Right ventricle myocardium inferior (tissue), 1 donor: Measurements from ENCODE around the gene CNOT8. TPM values are rescaled to one million over a fixed set of nuclear protein-coding genes. Genes with fewer than 3 reads are reported as not detected.
"Not testable (repeated sequence)": the region's sequence is repeated elsewhere in the genome, so short reads cannot be mapped to it uniquely, and the experiment has no call there.

Experiments
- ATAC-seq: fragments of 200-7000 bp; cut with Tn5 transposase; one replicate; pipeline ENCODE4 v1.9.1; 2020; ENCODE audit warnings: mild to moderate bottlenecking, moderate library complexity
- DNase-seq: peaks from one replicate; pipeline ENCODE4 v3.0.0; 2021; ENCODE audit errors: missing footprints
- intact Hi-C: fragments of 100-400 bp; cut with DNase I; formaldehyde crosslinking; loops from one replicate; pipeline ENCODE4 v1.11.0; 2022
- microRNA-seq: library from miRNA; unstranded; fragments of <30 nt; microRNA quantifications from one replicate; pipeline ENCODE4 v1.2.0, GENCODE V29; 2020
- total RNA-seq: library from RNA; stranded (reverse); fragmentation: NEBNext Ultra II Directional; extraction: Animal tissue kit (Norgen Biotek cat#: 25700); gene quantifications from one replicate; pipeline ENCODE4 v1.2.1, GENCODE V29; 2021
- donor health status: DM: no; HTN: yes; CAD: no; lungs with severe emphysema.

Gene CNOT8
- total RNA-seq, 1 donor from 2014 or later, result 26.3 TPM

DNA sequence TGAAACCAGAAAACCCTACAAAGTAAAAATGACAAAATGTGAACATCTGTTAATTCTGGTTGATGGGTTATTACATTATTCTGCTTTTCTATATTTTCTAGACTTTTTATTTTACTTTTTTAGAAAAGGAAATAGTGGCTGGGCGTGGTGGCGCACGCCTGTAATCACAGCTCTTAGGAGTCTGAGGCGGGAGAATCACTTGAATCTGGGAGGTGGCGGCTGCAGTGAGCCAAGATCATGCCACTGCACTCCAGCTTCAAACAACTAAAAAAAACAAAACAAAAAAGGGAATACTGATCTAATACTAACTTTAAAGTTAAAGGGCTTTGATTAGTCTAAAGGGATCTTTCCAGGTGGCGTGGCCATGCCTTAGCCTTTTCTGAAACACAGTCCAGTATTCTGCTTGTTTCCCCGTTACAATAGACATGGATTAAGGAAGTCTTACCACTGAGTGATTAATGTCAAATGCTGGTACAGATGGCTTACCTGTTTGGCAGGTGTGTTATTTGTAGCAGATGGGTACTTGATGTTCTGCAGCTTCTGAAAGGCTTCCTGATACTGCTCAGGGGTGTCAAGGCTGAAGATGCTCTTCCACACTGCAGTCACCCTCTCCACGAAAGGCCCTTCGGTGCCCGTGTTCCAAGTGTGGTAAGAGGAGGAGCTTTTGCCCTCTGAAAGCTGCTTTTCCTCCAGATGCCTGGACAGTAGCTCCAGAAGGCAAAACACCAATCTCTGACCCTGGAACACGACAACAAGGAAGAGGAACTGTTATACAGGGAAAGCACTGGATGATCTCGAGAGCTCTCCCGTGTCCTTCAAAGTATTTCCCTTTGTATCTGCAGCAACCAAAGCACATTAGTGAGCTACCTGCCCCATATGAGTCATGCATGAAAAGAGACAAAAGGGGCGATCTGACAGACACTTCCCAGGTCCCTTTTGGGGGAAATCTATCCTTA is 37.5 kb downstream of the CNOT8 start:
- DNase-seq (no peak), ATAC-seq (no peak)
- intact Hi-C loops, result loop anchor here (5.0 kb wide), 1 partner anchor 39 kb away; the partner anchor contains the start of gene CNOT8

GRCh38 chr5:154896562-154897165 is 38.2 kb downstream of the CNOT8 start:
- ATAC-seq (no peak), DNase-seq (no peak)
- intact Hi-C loops, result loop anchor here (5.0 kb wide), 1 partner anchor 39 kb away; the partner anchor contains the start of gene CNOT8

DNA sequence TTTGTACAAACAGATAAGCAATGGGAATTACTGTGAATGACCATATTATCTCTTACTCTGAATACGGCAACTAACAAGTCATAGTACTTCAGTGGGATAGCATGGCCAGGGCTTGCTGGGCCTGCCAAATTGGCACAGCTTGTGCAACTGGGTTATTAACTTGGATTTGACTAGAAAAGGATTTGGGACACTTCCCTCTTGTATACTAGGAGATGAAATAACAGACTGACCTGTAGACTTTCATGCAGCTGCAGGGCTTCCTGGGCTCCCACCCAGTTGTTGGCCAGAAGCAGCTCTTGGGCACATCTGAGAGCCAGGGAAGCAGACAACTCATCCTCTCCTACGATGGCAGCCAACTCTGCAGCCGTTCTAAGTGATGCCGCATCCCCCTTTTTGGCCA is 39.8 kb downstream of the CNOT8 start:
- ATAC-seq (no peak), DNase-seq (no peak)
- intact Hi-C loops, result loop anchor here (5.0 kb wide), 1 partner anchor 41 kb away; the partner anchor contains the start of gene CNOT8

- intact Hi-C loops, result loop anchor here (5.0 kb wide), 1 partner anchor 42 kb away; the partner anchor contains the start of gene CNOT8
Observed at GRCh38 chr5:154899151-154899816, 40.9 kb downstream of the CNOT8 start.

DNA sequence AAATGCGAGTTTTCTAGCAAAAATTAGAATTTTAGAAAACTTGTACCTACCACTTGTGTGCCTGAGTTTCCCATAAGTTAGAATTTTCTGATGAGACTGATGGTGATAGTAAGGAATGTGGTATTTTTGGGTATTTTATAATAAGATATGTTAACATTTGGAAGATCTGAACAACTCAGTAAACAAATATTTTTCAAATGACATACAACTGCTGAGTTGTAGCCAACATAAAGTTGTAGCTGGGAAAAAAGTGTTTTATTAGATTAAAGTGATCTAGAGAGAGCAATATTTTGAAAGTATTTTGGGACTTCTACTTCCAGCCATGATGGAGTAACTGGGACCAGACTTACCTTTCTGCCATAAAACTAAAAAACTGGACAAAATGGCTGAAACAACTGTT is 41.6 kb downstream of the CNOT8 start:
- DNase-seq, result no peak
- intact Hi-C loops, result no loop called here
- ATAC-seq, result no peak

More at GRCh38 chr5:154899151-154899816, 40.9 kb downstream of the CNOT8 start:
- no peak for ATAC-seq
- no peak for DNase-seq

- intact Hi-C loops, result no loop called here
- DNase-seq, result no peak
- no peak for ATAC-seq
Observed at GRCh38 chr5:154901276-154901675, 42.8 kb downstream of the CNOT8 start.

DNA sequence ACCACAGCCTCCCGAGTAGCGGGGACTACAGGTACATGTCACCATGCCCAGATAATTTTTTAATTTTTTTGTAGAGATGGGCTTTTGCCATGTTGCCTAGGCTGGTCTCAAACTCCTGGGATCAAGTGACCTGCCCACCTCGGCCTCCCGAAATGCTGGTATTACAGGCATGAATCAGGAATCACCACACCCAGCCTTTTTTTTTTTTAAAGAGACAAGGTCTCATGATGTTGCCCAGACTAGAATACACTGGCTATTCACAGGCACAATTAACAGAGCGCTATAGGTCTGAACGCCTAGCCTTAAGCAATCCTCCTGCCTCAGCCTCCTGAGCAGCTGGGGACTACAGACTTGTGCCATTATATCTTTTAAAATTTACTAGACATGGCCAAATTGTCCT is 43.5 kb downstream of the CNOT8 start:
- ATAC-seq (no peak), DNase-seq (no peak)
- intact Hi-C loops, result no loop called here

GRCh38 chr5:154905601-154906000 is 47.2 kb downstream of the CNOT8 start:
- ATAC-seq, DNase-seq, intact Hi-C loops: not testable (repeated sequence)

GRCh38 chr5:154916874-154917273 is 58.4 kb downstream of the CNOT8 start:
- intact Hi-C loops, result no loop called here
- ATAC-seq (no peak), DNase-seq (no peak)

DNA sequence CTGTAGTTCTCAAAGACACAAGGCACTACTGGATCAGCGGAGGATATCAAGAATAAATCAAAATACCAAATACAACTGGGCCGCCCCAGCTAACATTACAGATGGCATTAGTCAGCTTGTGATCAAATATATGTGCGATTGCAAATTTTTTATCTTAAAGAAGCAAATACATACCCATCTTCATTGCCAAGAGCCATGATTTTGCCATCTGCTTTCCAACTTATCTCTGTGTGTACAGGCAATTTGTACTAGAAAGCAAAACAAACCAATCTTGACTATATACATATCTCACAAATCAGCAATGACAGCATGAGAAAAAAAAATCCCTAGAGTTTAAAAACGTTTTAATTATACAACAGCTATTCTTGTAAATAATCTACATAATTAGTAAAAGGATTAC is 59.3 kb downstream of the CNOT8 start:
- intact Hi-C loops, result no loop called here
- ATAC-seq (no peak), DNase-seq (no peak)

- DNase-seq (no peak), ATAC-seq (no peak)
- intact Hi-C loops, result no loop called here
Observed at GRCh38 chr5:154923441-154924430, 65.3 kb downstream of the CNOT8 start.

Small RNA genes lying within 50 kb of the gene (microRNA-seq; reads per million reads assigned to microRNA genes)
- not detected for gene MIR378H

Other genes with a start within 250 kb of the CNOT8 start
- gene LARP1, start 103.2 kb upstream of the CNOT8 start, total RNA-seq, result 147 TPM
- gene FAXDC2, start 8.0 kb upstream of the CNOT8 start, total RNA-seq, result 27.6 TPM
- gene GEMIN5, start 79.6 kb downstream of the CNOT8 start, total RNA-seq, result 13.0 TPM
- gene MRPL22, start 82.4 kb downstream of the CNOT8 start, total RNA-seq, result 74.7 TPM
- gene KIF4B, start 155.1 kb downstream of the CNOT8 start, total RNA-seq, result not detected